Measurements from ENCODE around the gene GRIA4. TPM values are rescaled to one million over a fixed set of nuclear protein-coding genes. Genes with fewer than 3 reads are reported as not detected.

GRIA4 gene
- polyA plus RNA-seq, 2 of the 4 experiments (the other 2 are of a cell fraction): not detected

DNA sequence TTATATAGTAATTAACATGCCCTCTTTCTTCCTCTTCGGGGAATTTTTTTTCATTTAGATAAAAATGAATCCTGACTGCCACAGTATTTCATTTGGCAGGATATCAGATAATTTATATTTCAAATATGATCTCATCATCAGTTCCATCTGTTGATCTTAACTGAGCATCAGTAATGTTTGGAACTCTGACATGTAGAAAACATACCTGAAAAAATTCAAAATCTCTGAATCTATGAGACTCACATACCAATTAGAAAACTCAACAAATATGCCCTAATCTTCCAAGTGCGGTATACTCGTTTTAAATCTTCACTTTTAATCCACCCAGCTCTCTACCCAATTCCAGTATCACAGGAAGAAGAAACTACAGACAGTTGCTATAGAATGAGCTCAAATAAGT is 250.2 kb downstream of the GRIA4 start (continued):
- no peak for TF ChIP-seq KDM5A (IDR thresholded peaks at IDR 0.05)
- TF ChIP-seq, protein P1, sequence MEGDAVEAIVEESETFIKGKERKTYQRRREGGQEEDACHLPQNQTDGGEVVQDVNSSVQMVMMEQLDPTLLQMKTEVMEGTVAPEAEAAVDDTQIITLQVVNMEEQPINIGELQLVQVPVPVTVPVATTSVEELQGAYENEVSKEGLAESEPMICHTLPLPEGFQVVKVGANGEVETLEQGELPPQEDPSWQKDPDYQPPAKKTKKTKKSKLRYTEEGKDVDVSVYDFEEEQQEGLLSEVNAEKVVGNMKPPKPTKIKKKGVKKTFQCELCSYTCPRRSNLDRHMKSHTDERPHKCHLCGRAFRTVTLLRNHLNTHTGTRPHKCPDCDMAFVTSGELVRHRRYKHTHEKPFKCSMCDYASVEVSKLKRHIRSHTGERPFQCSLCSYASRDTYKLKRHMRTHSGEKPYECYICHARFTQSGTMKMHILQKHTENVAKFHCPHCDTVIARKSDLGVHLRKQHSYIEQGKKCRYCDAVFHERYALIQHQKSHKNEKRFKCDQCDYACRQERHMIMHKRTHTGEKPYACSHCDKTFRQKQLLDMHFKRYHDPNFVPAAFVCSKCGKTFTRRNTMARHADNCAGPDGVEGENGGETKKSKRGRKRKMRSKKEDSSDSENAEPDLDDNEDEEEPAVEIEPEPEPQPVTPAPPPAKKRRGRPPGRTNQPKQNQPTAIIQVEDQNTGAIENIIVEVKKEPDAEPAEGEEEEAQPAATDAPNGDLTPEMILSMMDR (IDR thresholded peaks at IDR 0.05): no peak

- no peaks in the 10 kb centered on the region for H3K9me3 ChIP-seq
- POLR2A ChIA-PET: no interaction called here
These were observed 251.4 kb downstream of the GRIA4 start for GRCh38 chr11:105861225-105861624.

GRCh38 chr11:105862736-105863367 is 253.0 kb downstream of the GRIA4 start:
- ATAC-seq (peak in 1 of 2 experiments; percentile 69; a peak in 2 of 6 replicates), DNase-seq (ENCODE audit: low read depth in 1 of 2, low spot score in 1 of 2) (peak in 1 of 2 experiments; percentile 27), FAIRE-seq (no peak)
- no peaks in the 10 kb centered on the region for H3K4me1 ChIP-seq
- TF ChIP-seq ZC3H11A (IDR thresholded peaks at IDR 0.05) (no peak), ZSCAN20 (CRISPR knock-in tag; IDR thresholded peaks at IDR 0.05) (no peak), RFX5 (IDR thresholded peaks at IDR 0.05) (no peak), RAD21 (conservative IDR thresholded peaks at IDR 0.05 in 1 of 2, IDR thresholded peaks at IDR 0.05 in 1 of 2) (peak; percentile 70 to 75), SMC3 (IDR thresholded peaks at IDR 0.05) (peak; percentile 61), EHF (CRISPR knock-in tag; IDR thresholded peaks at IDR 0.05) (no peak), TFCP2L1 (CRISPR knock-in tag; IDR thresholded peaks at IDR 0.05) (no peak), HES2 (IDR thresholded peaks at IDR 0.05) (no peak), PHF8 (IDR thresholded peaks at IDR 0.05; ENCODE audit: borderline replicate concordance, low read depth) (no peak), TP53 (CRISPR knock-in tag; IDR thresholded peaks at IDR 0.05) (no peak), POLR2A (IDR thresholded peaks at IDR 0.05; ENCODE audit: low read length) (no peak)
- TF ChIP-seq, protein P1 (IDR thresholded peaks at IDR 0.05): peak; percentile 62
- TF ChIP-seq, protein P2, sequence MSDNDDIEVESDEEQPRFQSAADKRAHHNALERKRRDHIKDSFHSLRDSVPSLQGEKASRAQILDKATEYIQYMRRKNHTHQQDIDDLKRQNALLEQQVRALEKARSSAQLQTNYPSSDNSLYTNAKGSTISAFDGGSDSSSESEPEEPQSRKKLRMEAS (IDR thresholded peaks at IDR 0.05): no peak
- TF ChIP-seq, protein P3, sequence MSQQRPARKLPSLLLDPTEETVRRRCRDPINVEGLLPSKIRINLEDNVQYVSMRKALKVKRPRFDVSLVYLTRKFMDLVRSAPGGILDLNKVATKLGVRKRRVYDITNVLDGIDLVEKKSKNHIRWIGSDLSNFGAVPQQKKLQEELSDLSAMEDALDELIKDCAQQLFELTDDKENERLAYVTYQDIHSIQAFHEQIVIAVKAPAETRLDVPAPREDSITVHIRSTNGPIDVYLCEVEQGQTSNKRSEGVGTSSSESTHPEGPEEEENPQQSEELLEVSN (IDR thresholded peaks at IDR 0.05; ENCODE audit: borderline replicate concordance, low read depth): no peak
- no peaks in the 10 kb centered on the region for H3K9me3 ChIP-seq
- ChIA-PET POLR2A (no interaction called here), CTCF (interaction anchor here (0.6 to 2.2 kb wide), 11 partner anchors 8 to 1699 kb away, joined by 3 to 9 read pairs (median 3); partner anchors contain the start of gene PDGFD)
- H3K27ac ChIP-seq: no peak overlapping the region
- H3K4me3 ChIP-seq: no peak overlapping the region
- 3% methylated on average over 3 of the region's 3 CpGs for WGBS (ENCODE audit: missing lambda C conversion rate)
- H3K4me2 ChIP-seq: no peak overlapping the region

More at GRCh38 chr11:105861225-105861624, 251.4 kb downstream of the GRIA4 start:
- DNase-seq (ENCODE audit: low read depth in 1 of 2, low spot score in 1 of 2) (no peak), FAIRE-seq (no peak), ATAC-seq (no peak)
- WGBS (ENCODE audit: missing lambda C conversion rate): 25% methylated on average over 2 of the region's 2 CpGs
- Histone ChIP-seq H3K27ac (no peak overlapping the region), H3K4me2 (no peak overlapping the region), H3K4me3 (no peak overlapping the region), H3K4me1 (no peaks in the 10 kb centered on the region)
- CTCF ChIA-PET: interaction anchor here (0.7 kb wide), 1 partner anchor 1375 kb away, joined by 3 read pairs; no protein-coding TSS in a partner anchor
- TF ChIP-seq BHLHE40 (IDR thresholded peaks at IDR 0.05; ENCODE audit: low read depth, low read length): no peak
- no peak for TF ChIP-seq HOXB13 (CRISPR knock-in tag; IDR thresholded peaks at IDR 0.05; ENCODE audit: low read depth)
- TF ChIP-seq, protein P1 (IDR thresholded peaks at IDR 0.05): peak; percentile 15; the same call in 1 of the 3 replicates
- TF ChIP-seq RAD21 (conservative IDR thresholded peaks at IDR 0.05 in 1 of 2, IDR thresholded peaks at IDR 0.05 in 1 of 2): 0 out of 5 replicates have a peak, but pooled peaks have one; percentile 4 to 24

Data from A549 (cell line).